CD4-positive, alpha-beta T cell (primary cell): ENCODE measurements around the gene SLC2A9. TPM values are rescaled to one million over a fixed set of nuclear protein-coding genes. Genes with fewer than 3 reads are reported as not detected.

ENCODE experiments used
- ATAC-seq: fragments of 200-7000 bp; cut with Tn5 transposase; one replicate; pipeline ENCODE4 v1.10.0; 2022; ENCODE audit warnings: mild to moderate bottlenecking; ENCODE audit not compliant: poor library complexity
- CTCF ChIA-PET: fragments of 350-600 bp; sonication (Branson Sonifier 250); formaldehyde crosslinking; loops from one replicate; lab custom pipeline; 2021; ENCODE audit warnings: antibody characterized with exemption, inconsistent platforms; lab: Charles Lee
- POLR2A ChIA-PET: fragments of 350-600 bp; sonication (Branson Sonifier 250); formaldehyde crosslinking; loops from one replicate; lab custom pipeline; 2021; ENCODE audit warnings: antibody characterized with exemption, inconsistent platforms; lab: Charles Lee
- DNase-seq, 14 experiments: peaks; one replicate each; pipeline ENCODE4 v3.0.0-alpha.2; 2013 to 2020; ENCODE audit warnings: mixed read lengths in 2 of 14
- H3K27ac ChIP-seq, 2 donors: one replicate each; pipeline versions ENCODE4 v1.5.1 to v1.7.0; 2013; ENCODE audit warnings: low read length in 2 of 2, low read depth in 1 of 2, mild to moderate bottlenecking in 1 of 2
- H3K27me3 ChIP-seq, 2 experiments: 1 replicate in 1 of 2; 2 replicates in 1 of 2; pipeline versions ENCODE4 v1.6.1 to v1.7.0; 2013; ENCODE audit warnings: low read length in 2 of 2, control low read depth in 1 of 2, mild to moderate bottlenecking in 1 of 2, moderate library complexity in 1 of 2; ENCODE audit not compliant: insufficient read depth in 2 of 2, control insufficient read depth in 1 of 2
- H3K36me3 ChIP-seq: one replicate; pipeline ENCODE4 v1.6.1; 2013; ENCODE audit warnings: low read length, control low read depth; ENCODE audit not compliant: insufficient read depth
- H3K4me1 ChIP-seq: one replicate; pipeline ENCODE4 v1.6.1; 2013; ENCODE audit warnings: low read length, control low read depth; ENCODE audit not compliant: insufficient read depth
- H3K4me3 ChIP-seq: one replicate; pipeline ENCODE4 v1.5.1; 2013; ENCODE audit warnings: mild to moderate bottlenecking, low read length, moderate library complexity
- H3K9me3 ChIP-seq, 2 experiments: 1 replicate in 1 of 2; 2 replicates in 1 of 2; pipeline versions ENCODE4 v1.6.1 to v1.7.0; 2013; ENCODE audit warnings: low read length in 2 of 2, mild to moderate bottlenecking in 2 of 2, control low read depth in 1 of 2, moderate library complexity in 1 of 2; ENCODE audit not compliant: control insufficient read depth in 1 of 2, insufficient read depth in 1 of 2
- H3K27ac Mint-ChIP-seq: one replicate; pipeline ENCODE4 v1.8.0; 2020; ENCODE audit warnings: mixed read lengths
- H3K27me3 Mint-ChIP-seq: one replicate; pipeline ENCODE4 v1.8.0; 2021; ENCODE audit warnings: mixed read lengths
- H3K36me3 Mint-ChIP-seq: one replicate; pipeline ENCODE4 v1.8.0; 2021; ENCODE audit warnings: low read depth, mixed read lengths
- H3K4me1 Mint-ChIP-seq: one replicate; pipeline ENCODE4 v1.8.0; 2021; ENCODE audit warnings: low read depth, mixed read lengths
- H3K4me3 Mint-ChIP-seq: one replicate; pipeline ENCODE4 v1.8.0; 2020; ENCODE audit warnings: mild to moderate bottlenecking, mixed read lengths
- H3K9me3 Mint-ChIP-seq: one replicate; pipeline ENCODE4 v1.8.0; 2020; ENCODE audit warnings: mixed read lengths
- CTCF ChIP-seq: fragments of 200-600 bp; IDR thresholded peaks from one replicate; pipeline ENCODE4 v1.8.0; 2022; ENCODE audit warnings: antibody characterized with exemption, mild to moderate bottlenecking
- intact Hi-C, 2 experiments: fragments of 100-400 bp; cut with DNase I in 1 of 2; cut with micrococcal nuclease in 1 of 2; formaldehyde crosslinking; loops; one replicate each; pipeline versions ENCODE4 v1.15.1 to v1.9.0; 2023 to 2025; cut with DNase I, micrococcal nuclease
- total RNA-seq, 174 experiments: library from RNA in 2 of 174; stranded (reverse) in 2 of 174; gene quantifications; one replicate each; pipeline ENCODE4 v1.2.3 and lab custom pipeline; 2021 to 2026

SLC2A9 gene
- total RNA-seq, 2 experiments from 2014 or later = 2.2 to 3.6 TPM

- intact Hi-C loops = no loop called here
- ChIA-PET CTCF (no interaction called here), POLR2A (no interaction called here)
- Mint-ChIP-seq H3K36me3 (no peaks in the 10 kb centered on the region), H3K9me3 (no peaks in the 10 kb centered on the region), H3K27ac (no peak overlapping the region), H3K4me1 (no peaks in the 10 kb centered on the region), H3K4me3 (no peak overlapping the region), H3K27me3 (peaks cover 8% of the 10 kb centered on the region)
- no peaks in the 10 kb centered on the region for H3K9me3 ChIP-seq
- H3K4me3 ChIP-seq = no peak overlapping the region
- DNase-seq (no peak), ATAC-seq (no peak)
- no peak for TF ChIP-seq CTCF
- no peaks in the 10 kb centered on the region for H3K27me3 ChIP-seq
- H3K4me1 ChIP-seq = no peaks in the 10 kb centered on the region
- no peak overlapping the region for H3K27ac ChIP-seq
- H3K36me3 ChIP-seq = no peaks in the 10 kb centered on the region
Measured at GRCh38 chr4:9820343-9820742, 201.0 kb downstream of the SLC2A9 start.

- intact Hi-C loops = no loop called here
- CTCF ChIA-PET = no interaction called here
Measured at GRCh38 chr4:9816285-9816684, 205.0 kb downstream of the SLC2A9 start.

GRCh38 chr4:9812501-9813340 is 208.6 kb downstream of the SLC2A9 start:
- Mint-ChIP-seq H3K36me3 (no peaks in the 10 kb centered on the region), H3K9me3 (no peaks in the 10 kb centered on the region), H3K4me1 (no peaks in the 10 kb centered on the region), H3K27me3 (peaks cover 19% of the 10 kb centered on the region), H3K4me3 (no peak overlapping the region), H3K27ac (no peak overlapping the region)
- Histone ChIP-seq H3K4me3 (no peak overlapping the region), H3K27me3 (no peaks in the 10 kb centered on the region), H3K9me3 (no peaks in the 10 kb centered on the region), H3K36me3 (no peaks in the 10 kb centered on the region), H3K27ac (no peak overlapping the region), H3K4me1 (no peaks in the 10 kb centered on the region)
- DNase-seq (no peak), ATAC-seq (no peak)
- CTCF ChIA-PET = no interaction called here
- no peak for TF ChIP-seq CTCF
- POLR2A ChIA-PET = no interaction called here
- intact Hi-C loops = no loop called here

More at GRCh38 chr4:9816285-9816684, 205.0 kb downstream of the SLC2A9 start:
- Mint-ChIP-seq H3K4me3 (no peak overlapping the region), H3K9me3 (no peaks in the 10 kb centered on the region), H3K4me1 (no peaks in the 10 kb centered on the region), H3K27me3 (peaks cover 17% of the 10 kb centered on the region), H3K36me3 (no peaks in the 10 kb centered on the region), H3K27ac (no peak overlapping the region)
- DNase-seq = no peak
- Histone ChIP-seq H3K4me1 (no peaks in the 10 kb centered on the region), H3K27ac (no peak overlapping the region), H3K4me3 (no peak overlapping the region), H3K9me3 (no peaks in the 10 kb centered on the region), H3K36me3 (no peaks in the 10 kb centered on the region), H3K27me3 (no peaks in the 10 kb centered on the region)
- POLR2A ChIA-PET = no interaction called here
- no peak for TF ChIP-seq CTCF
- ATAC-seq = no peak
